HUES48 (cell line): ENCODE results near the gene PSMD1.
A peak's percentile ranks its signal among the peaks of the same experiment; 100 is the strongest.

Experiments
- H3K27ac ChIP-seq: one replicate; pipeline ENCODE4 v1.7.0; 2013; ENCODE audit warnings: low read depth, low read length, inconsistent platforms
- H3K27me3 ChIP-seq: 2 replicates; pipeline ENCODE4 v1.6.1; 2013; ENCODE audit warnings: mild to moderate bottlenecking, low read length; ENCODE audit not compliant: control insufficient read depth, insufficient read depth
- H3K36me3 ChIP-seq: 2 replicates; pipeline ENCODE4 v1.6.1; 2013; ENCODE audit warnings: low read length; ENCODE audit not compliant: control insufficient read depth, insufficient read depth
- H3K4me1 ChIP-seq: 2 replicates; pipeline ENCODE4 v1.6.1; 2013; ENCODE audit warnings: mild to moderate bottlenecking, low read length; ENCODE audit not compliant: control insufficient read depth, insufficient read depth
- H3K4me3 ChIP-seq: 2 replicates; pipeline ENCODE4 v1.5.1; 2013; ENCODE audit warnings: mild to moderate bottlenecking, low read depth, low read length
- H3K9ac ChIP-seq: 2 replicates; pipeline ENCODE4 v1.6.1; 2013; ENCODE audit warnings: mild to moderate bottlenecking, low read depth, low read length, moderate library complexity
- H3K9me3 ChIP-seq: 2 replicates; pipeline ENCODE4 v1.6.1; 2013; ENCODE audit warnings: low read length; ENCODE audit not compliant: control insufficient read depth, insufficient read depth

PSMD1 gene

DNA sequence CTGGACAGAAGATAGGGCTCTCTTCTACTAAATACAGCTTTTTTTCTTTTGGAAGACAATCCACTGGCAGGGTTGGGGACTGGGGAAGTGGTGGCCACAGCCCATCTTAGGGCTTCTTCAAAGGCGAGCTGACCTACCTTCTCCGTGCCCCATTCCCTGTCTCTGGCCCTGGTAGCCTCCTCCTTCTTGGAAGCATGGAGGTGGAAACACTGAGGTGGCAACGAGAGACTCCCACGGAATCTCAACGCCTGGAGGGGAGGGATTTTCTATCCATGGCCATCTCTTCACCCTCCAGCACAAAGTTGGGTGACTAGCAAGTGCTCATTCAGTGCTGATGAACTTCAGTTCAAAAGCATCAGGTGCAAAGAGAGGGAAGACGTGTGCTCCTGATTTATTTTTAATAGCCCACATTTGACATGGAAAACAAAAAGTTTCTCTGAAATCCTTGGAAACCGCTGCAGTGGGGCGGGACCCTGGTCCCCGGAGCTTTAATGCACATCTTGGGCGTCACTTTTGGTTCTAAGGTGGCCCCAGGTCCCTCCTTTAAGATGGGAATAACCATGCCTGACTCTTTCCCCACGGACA is 141.1 kb downstream of the PSMD1 start:
- H3K27ac ChIP-seq = peak overlapping the region; percentile 72
- peak overlapping the region; percentile 74 for H3K9ac ChIP-seq
- H3K4me1 ChIP-seq = peaks cover 9% of the 10 kb centered on the region; the same call in 1 of the 2 replicates
- H3K4me3 ChIP-seq = peak overlapping the region; percentile 100
- H3K9me3 ChIP-seq = peaks cover 3% of the 10 kb centered on the region
- 0 out of 2 replicates have a peak, but pooled peaks cover 3% of the 10 kb centered on the region for H3K36me3 ChIP-seq
- no peaks in the 10 kb centered on the region for H3K27me3 ChIP-seq

DNA sequence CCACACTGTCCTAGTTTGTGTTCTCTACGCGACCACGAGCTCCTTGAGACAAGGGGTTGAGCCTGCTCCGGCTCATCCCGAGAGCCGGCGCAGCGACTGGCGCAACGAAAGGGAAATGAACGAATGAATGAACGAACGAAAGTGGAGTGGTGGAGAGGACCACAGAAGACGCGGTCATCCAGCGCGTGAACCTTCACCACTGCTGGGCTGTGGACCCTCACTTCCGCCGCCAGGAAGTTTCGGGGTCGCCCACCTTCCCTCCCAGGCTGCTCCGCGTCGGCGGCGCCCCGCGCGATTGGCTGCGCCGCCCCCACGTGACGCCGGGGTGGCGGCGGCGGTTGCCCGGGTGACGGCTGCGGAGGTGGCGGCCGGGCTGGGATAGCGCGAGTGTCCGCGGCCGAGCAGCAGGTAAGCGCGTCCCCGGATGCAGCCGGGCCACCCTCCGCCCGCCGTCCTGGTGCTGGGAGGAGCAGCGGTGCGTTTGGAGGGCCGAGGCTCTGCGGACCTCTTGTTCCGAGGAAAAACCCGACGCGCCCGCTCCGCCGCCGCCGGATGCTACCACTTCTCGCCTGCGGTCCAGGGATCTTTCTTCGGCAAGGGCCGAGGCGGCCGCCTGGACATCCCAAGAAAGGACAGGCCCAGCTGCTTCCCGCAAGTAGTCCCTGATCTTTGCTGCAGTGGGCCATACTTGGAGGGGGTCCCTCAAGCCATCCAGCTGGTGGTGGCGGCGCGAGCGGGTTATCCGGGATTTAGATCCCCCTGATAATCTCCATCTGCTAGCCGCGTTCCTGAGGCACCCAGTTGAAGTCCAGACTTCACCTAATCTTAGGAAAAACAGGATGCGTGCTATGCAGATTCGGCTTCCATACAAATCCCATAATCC is 141.9 kb downstream of the PSMD1 start, which contains the start of gene ARMC9:
Gene ARMC9 (plus strand): TSS at position 341 of the 883 bp plus-strand sequence. CDS start 7,608 bp downstream, outside the sequence.
- Histone ChIP-seq H3K27ac (peak within 1 kb of the TSS; percentile 72), H3K4me3 (peak within 1 kb of the TSS; percentile 100), H3K9me3 (peaks cover 5% of the 10 kb centered on the region), H3K27me3 (no peaks in the 10 kb centered on the region), H3K4me1 (peaks cover 9% of the 10 kb centered on the region; the same call in 1 of the 2 replicates), H3K9ac (peak within 1 kb of the TSS; percentile 74), H3K36me3 (0 out of 2 replicates have a peak, but pooled peaks cover 3% of the 10 kb centered on the region)

DNA sequence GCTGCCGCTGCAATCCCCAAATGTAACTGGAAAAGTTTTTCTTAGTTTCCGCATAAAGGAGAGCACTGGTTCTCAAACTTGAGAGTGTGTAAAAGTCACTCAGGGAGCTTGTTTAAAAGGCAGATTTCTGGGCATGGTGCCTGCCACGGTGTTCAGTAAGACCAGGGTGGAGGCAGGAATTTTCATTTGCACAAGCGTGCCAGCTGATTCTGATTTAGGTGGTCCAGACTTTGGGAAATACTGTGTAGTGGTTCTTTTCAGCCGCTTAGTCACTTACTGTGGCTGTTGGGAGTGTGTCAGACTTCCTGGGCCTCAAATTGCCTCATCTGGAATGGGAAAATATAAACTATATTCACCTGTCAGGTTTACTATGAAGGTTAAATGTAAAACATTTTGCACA is 142.6 kb downstream of the PSMD1 start:
- Histone ChIP-seq H3K9ac (peak overlapping the region; percentile 68), H3K27me3 (no peaks in the 10 kb centered on the region), H3K9me3 (peaks cover 5% of the 10 kb centered on the region), H3K4me3 (peak overlapping the region; percentile 100), H3K36me3 (0 out of 2 replicates have a peak, but pooled peaks cover 3% of the 10 kb centered on the region), H3K27ac (no peak overlapping the region), H3K4me1 (peaks cover 9% of the 10 kb centered on the region; the same call in 1 of the 2 replicates)

DNA sequence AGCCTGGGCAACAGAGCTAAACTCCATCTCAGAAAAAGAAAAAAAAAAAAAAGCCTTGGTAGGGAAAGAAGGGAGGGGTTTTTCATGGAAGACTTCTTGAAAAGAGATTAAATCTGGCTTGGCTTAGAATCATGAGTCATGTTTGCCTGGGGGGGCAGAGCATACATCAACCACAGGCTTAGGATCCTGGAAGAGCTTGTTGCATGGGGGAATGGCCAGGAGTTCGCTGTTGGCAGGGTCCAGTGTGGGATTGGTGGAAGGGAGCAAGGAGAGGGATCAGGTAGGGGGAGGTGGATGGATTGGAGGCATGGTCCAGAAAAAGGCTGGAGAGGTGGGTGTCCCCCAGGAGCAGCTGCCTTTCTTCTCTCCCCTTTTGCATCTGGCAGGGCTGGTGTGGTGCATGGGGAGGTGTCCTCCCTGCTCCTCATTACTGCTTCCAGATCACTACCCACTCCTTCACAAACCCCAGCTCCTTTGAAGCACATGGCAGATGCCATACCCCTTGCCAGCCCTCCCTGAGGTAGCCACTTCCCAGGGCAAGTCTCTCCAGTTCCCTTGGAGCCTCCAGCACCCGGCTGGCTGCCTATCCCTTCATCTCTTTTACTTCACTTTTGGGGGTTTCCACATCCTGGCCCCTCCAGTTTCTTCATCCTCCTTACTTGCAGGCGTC is 144.3 kb downstream of the PSMD1 start:
- Histone ChIP-seq H3K27me3 (no peaks in the 10 kb centered on the region), H3K36me3 (0 out of 2 replicates have a peak, but pooled peaks cover 3% of the 10 kb centered on the region), H3K9ac (no peak overlapping the region), H3K27ac (no peak overlapping the region), H3K4me3 (no peak overlapping the region), H3K4me1 (peaks cover 9% of the 10 kb centered on the region; the same call in 1 of the 2 replicates), H3K9me3 (peaks cover 5% of the 10 kb centered on the region)

DNA sequence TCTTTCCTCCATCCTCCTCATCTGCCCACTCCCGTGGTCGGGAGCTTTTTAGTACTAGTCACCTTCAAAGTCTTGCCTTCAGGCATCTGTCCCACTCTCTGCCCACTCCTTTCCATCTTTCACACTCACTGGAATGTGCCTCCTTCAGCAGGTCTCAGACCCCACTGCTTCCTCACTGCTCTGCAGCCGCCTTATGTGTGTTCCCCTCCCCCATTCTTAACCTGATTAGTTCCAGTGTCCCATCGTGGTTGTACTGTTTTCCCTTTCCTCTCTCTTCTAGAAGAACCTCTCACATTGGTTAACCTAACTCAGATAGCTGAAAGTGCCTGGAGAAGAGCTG is 144.8 kb downstream of the PSMD1 start:
- no peak overlapping the region for H3K4me3 ChIP-seq
- H3K9ac ChIP-seq = no peak overlapping the region
- peaks cover 9% of the 10 kb centered on the region; the same call in 1 of the 2 replicates for H3K4me1 ChIP-seq
- H3K36me3 ChIP-seq = 0 out of 2 replicates have a peak, but pooled peaks cover 3% of the 10 kb centered on the region
- H3K27ac ChIP-seq = no peak overlapping the region
- H3K9me3 ChIP-seq = peaks cover 5% of the 10 kb centered on the region
- H3K27me3 ChIP-seq = no peaks in the 10 kb centered on the region

DNA sequence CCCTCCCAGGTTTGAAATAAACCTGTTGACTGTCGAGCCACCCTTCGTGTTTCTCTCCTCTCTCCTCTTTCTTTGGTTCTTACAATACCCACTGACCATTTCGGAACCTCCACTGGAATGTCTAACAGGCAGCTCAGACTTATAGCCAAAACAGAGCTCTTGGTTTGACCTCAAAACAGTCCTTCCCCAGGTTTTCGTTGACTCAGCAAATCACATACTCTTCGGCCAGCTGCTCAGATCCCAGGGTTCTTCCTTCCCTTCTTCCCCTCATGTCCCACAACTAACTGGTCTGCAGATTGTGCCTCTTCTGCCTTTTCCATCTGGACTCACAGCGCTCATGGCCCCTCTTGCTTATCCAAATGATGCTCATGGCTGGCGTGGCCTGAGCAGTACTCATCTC is 146.4 kb downstream of the PSMD1 start:
- no peak overlapping the region for H3K9ac ChIP-seq
- H3K9me3 ChIP-seq = peaks cover 5% of the 10 kb centered on the region
- H3K27me3 ChIP-seq = no peaks in the 10 kb centered on the region
- H3K4me3 ChIP-seq = no peak overlapping the region
- H3K4me1 ChIP-seq = peaks cover 4% of the 10 kb centered on the region; the same call in 1 of the 2 replicates
- peaks cover 6% of the 10 kb centered on the region for H3K36me3 ChIP-seq
- no peak overlapping the region for H3K27ac ChIP-seq

DNA sequence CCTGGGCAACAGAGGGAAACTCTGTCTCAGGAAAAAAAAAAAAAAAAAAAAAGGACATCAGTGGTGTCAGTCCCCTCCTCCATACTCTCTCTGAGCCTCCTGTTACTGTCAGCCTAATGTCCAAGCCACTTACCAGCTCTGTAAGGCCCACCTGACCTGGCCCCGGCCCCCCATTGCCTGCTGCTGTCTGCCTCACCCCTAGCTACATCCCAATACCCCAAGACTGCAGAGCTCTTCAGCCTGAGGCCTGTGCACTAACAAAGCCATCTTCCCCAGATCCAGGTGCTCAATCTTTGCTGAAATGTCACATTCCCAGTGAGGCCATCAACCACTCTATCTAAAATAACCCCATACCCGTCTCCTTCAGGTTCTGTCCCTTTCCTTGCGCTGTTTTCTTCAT is 147.5 kb downstream of the PSMD1 start:
- H3K4me3 ChIP-seq = no peak overlapping the region

DNA sequence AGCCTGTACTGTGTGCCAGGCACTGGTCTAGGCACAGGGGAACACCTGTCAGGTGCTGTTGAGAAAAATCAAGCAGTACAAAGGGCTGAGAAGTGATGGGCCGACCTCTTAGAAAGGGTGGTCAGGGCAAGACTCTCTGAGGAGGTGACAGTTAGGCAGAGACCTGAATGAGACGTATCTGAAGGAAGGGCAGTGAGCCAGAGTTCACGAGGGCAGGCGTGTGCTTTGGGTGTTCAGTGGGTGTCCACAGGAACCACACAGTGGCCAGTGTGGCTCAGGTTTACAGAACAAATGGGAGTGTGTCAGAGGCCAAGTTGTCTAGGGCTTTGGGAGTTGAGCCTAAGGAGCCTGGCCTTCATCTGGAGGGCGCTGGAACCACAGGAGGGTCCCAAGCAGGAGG is 147.9 kb downstream of the PSMD1 start:
- Histone ChIP-seq H3K9ac (no peak overlapping the region), H3K36me3 (peaks cover 20% of the 10 kb centered on the region), H3K4me1 (no peaks in the 10 kb centered on the region)

More for the DNA sequence above, 147.5 kb downstream of the PSMD1 start:
- Histone ChIP-seq H3K9me3 (peaks cover 5% of the 10 kb centered on the region), H3K4me1 (peaks cover 4% of the 10 kb centered on the region; the same call in 1 of the 2 replicates), H3K36me3 (peaks cover 17% of the 10 kb centered on the region), H3K27me3 (no peaks in the 10 kb centered on the region), H3K27ac (no peak overlapping the region), H3K9ac (no peak overlapping the region)

DNA sequence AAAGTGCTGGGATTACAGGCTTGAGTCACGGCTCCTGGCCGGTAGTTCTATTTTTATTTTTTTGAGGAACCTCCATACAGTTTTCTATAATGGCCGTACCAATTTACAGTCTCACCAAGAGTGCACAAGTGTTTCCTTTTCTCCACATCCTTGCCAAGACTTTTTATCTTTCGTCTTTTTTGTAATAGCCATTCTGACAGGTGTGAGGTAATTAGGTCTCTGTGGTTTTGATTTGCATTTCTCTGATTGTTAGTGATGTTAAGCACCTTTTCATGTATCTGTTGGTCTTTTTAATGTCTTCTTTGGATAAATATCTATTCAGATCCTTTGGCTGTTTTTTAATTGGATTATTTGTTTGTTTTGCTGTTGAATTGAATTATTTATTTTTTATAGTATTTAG is 151.1 kb downstream of the PSMD1 start:
- H3K36me3 ChIP-seq = peaks cover 35% of the 10 kb centered on the region
- no peaks in the 10 kb centered on the region for H3K4me1 ChIP-seq
- H3K9me3 ChIP-seq = peaks cover 3% of the 10 kb centered on the region
- H3K9ac ChIP-seq = no peak overlapping the region
- H3K27me3 ChIP-seq = no peaks in the 10 kb centered on the region
- no peak overlapping the region for H3K27ac ChIP-seq
- H3K4me3 ChIP-seq = no peak overlapping the region

More for the DNA sequence above, 147.9 kb downstream of the PSMD1 start:
- no peak overlapping the region for H3K27ac ChIP-seq
- H3K9me3 ChIP-seq = peaks cover 5% of the 10 kb centered on the region
- no peaks in the 10 kb centered on the region for H3K27me3 ChIP-seq
- H3K4me3 ChIP-seq = no peak overlapping the region

DNA sequence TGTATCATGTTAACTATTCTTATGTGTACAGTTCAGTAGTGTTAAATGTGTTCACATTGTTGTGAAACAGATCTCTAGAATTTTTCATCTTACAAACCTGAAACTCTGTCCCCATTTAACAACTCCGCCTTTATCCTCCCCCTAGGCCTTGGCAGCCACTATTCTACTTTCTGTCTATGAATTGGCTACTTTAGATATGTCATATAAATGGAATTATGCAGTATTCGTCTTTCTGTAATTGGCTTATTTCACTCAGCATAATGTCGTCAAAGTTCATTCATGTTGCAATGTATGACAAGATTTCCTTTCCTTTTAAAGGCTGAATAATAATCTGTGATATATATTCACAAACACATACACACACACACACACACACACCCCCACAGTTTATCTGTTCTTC is 154.1 kb downstream of the PSMD1 start:
- H3K4me3 ChIP-seq = no peak overlapping the region
- H3K4me1 ChIP-seq = no peaks in the 10 kb centered on the region
- H3K9ac ChIP-seq = no peak overlapping the region
- H3K27ac ChIP-seq = no peak overlapping the region
- peaks cover 56% of the 10 kb centered on the region for H3K36me3 ChIP-seq
- no peaks in the 10 kb centered on the region for H3K9me3 ChIP-seq
- H3K27me3 ChIP-seq = no peaks in the 10 kb centered on the region
